ENCODE data around the gene TACSTD2. TPM values are rescaled to one million over a fixed set of nuclear protein-coding genes. Genes with fewer than 3 reads are reported as not detected.

Gene TACSTD2, protein sequence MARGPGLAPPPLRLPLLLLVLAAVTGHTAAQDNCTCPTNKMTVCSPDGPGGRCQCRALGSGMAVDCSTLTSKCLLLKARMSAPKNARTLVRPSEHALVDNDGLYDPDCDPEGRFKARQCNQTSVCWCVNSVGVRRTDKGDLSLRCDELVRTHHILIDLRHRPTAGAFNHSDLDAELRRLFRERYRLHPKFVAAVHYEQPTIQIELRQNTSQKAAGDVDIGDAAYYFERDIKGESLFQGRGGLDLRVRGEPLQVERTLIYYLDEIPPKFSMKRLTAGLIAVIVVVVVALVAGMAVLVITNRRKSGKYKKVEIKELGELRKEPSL
- total RNA-seq: 16.5 and 33.0 TPM in 2 replicates

DNA sequence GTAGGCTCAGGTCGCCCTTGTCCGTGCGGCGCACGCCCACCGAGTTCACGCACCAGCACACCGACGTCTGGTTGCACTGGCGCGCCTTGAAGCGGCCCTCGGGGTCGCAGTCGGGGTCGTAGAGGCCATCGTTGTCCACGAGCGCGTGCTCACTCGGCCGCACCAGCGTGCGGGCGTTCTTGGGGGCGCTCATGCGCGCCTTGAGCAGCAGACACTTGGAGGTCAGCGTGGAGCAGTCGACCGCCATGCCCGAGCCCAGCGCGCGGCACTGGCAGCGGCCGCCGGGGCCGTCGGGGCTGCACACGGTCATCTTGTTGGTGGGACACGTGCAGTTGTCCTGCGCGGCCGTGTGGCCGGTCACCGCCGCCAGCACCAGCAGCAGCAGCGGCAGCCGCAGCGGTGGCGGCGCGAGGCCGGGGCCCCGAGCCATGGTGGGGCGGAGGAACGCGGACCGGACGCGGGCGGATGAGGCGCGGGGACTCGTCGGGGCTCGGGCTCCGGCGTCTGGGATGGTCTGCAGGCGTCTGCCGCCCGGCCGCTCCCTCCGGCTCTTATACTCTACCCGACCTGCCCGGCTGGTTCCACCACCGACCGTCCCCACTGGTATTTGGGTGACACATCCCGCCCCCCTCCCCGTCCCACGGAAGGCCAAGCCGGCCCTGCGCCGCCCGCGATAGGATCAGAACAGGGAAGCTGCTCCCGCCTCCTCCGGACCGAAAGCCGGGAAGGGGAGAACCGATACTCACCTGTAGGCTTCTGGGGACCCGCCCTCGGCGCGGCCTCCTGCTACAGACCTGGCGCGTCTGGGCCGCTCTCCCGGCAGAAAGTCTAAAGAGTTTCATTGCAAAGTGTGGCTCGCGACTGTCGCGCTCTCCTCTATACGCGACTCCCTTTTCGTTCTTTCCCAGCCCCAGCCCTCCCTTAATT lies at the start of gene TACSTD2:
TSS of gene TACSTD2 (minus strand) at position 526 of the 927 bp plus-strand sequence. CDS start at position 430, 96 bp downstream.

GRCh38 chr1:58546520-58547308 lies 30.3 kb downstream of the TACSTD2 start, which contains the start of gene OMA1:
Gene OMA1 (minus strand): TSS chr1:58546726. CDS start chr1:58539294, 7,432 bp downstream.

Other genes starting within 250 kb of the TACSTD2 start
- 11.0 and 17.1 TPM in 2 replicates for gene OMA1, start 30.5 kb downstream of the TACSTD2 start, total RNA-seq
- 9.2 and 28.6 TPM in 2 replicates for gene MYSM1, start 122.8 kb upstream of the TACSTD2 start, total RNA-seq
- 55.0 and 148 TPM in 2 replicates for gene JUN, start 206.8 kb upstream of the TACSTD2 start, total RNA-seq